IMR-90 (cell line): ENCODE data around the gene DDX41. TPM values are rescaled to one million over a fixed set of nuclear protein-coding genes. Genes with fewer than 3 reads are reported as not detected.

Source experiments
- ATAC-seq: fragments of 200-7000 bp; cut with Tn5 transposase; 2 replicates; pipeline ENCODE4 v1.9.1; 2020; ENCODE audit warnings: low read depth, mild to moderate bottlenecking, moderate library complexity
- BruUV-seq: library from RNA; stranded (reverse); fragments of 400-500 nt; replicated peaks from 2 replicates; lab custom pipeline; 2021; lab: Mats Ljungman, UMichigan
- CTCF ChIA-PET: fragments of 300-600 bp; formaldehyde crosslinking; extraction: SDS; loops from one replicate; lab custom pipeline; 2021; ENCODE audit warnings: antibody characterized with exemption; lab: Yijun Ruan, JAX
- POLR2A ChIA-PET: fragments of 300-600 bp; sonication (Branson Sonifier 250); formaldehyde crosslinking; loops from one replicate; lab custom pipeline; 2022; ENCODE audit warnings: antibody characterized with exemption; ENCODE audit not compliant: unreplicated experiment; lab: Charles Lee
- DNase-seq: peaks from one replicate; pipeline ENCODE4 v3.0.0; 2013
- H2AFZ ChIP-seq: replicated peaks from 2 replicates; pipeline ENCODE3; 2013; ENCODE audit warnings: low read length, mild to moderate bottlenecking; ENCODE audit not compliant: poor library complexity
- H2AK5ac ChIP-seq: 2 replicates; pipeline ENCODE4 v1.6.1; 2013; ENCODE audit warnings: low read depth, low read length, inconsistent platforms
- H2AK9ac ChIP-seq: replicated peaks from 2 replicates; pipeline ENCODE3; 2013; ENCODE audit warnings: mild to moderate bottlenecking, low read depth, low read length, moderate library complexity; ENCODE audit not compliant: poor library complexity
- H2BK120ac ChIP-seq: 2 replicates; pipeline ENCODE4 v1.6.1; 2013; ENCODE audit warnings: low read depth, low read length, inconsistent platforms
- H2BK15ac ChIP-seq: 3 replicates; pipeline ENCODE4 v1.6.1; 2013; ENCODE audit warnings: low read depth, low read length, inconsistent platforms
- H2BK20ac ChIP-seq: 2 replicates; pipeline ENCODE4 v1.6.1; 2013; ENCODE audit warnings: low read depth, mild to moderate bottlenecking, inconsistent platforms, low read length, moderate library complexity
- H2BK5ac ChIP-seq: 2 replicates; pipeline ENCODE4 v1.6.1; 2013; ENCODE audit warnings: mild to moderate bottlenecking, low read depth, low read length, inconsistent platforms; ENCODE audit not compliant: poor library complexity, severe bottlenecking
- H3K14ac ChIP-seq: replicated peaks from 2 replicates; pipeline ENCODE4 v1.6.1; 2013; ENCODE audit warnings: low read depth, low read length, inconsistent platforms
- H3K18ac ChIP-seq: 2 replicates; pipeline ENCODE4 v1.6.1; 2013; ENCODE audit warnings: low read depth, low read length, control low read depth
- H3K23ac ChIP-seq: 2 replicates; pipeline ENCODE4 v1.6.1; 2013; ENCODE audit warnings: low read depth, low read length, inconsistent platforms
- H3K27ac ChIP-seq: 2 replicates; pipeline ENCODE4 v1.5.1; 2013; ENCODE audit warnings: mild to moderate bottlenecking, control low read depth, low read length; ENCODE audit not compliant: insufficient read depth
- H3K27me3 ChIP-seq: 2 replicates; pipeline ENCODE4 v1.6.1; 2013; ENCODE audit warnings: low read length; ENCODE audit not compliant: control insufficient read depth, insufficient read depth
- H3K36me3 ChIP-seq: 2 replicates; pipeline ENCODE4 v1.6.1; 2013; ENCODE audit warnings: low read length, mixed read lengths; ENCODE audit not compliant: control insufficient read depth, insufficient read depth
- H3K4ac ChIP-seq: 2 replicates; pipeline ENCODE4 v1.6.1; 2013; ENCODE audit warnings: low read depth, low read length, inconsistent platforms
- H3K4me1 ChIP-seq: 2 replicates; pipeline ENCODE4 v1.6.1; 2013; ENCODE audit warnings: low read length, mixed read lengths; ENCODE audit not compliant: control insufficient read depth, insufficient read depth
- H3K4me2 ChIP-seq: 2 replicates; pipeline ENCODE4 v1.6.1; 2013; ENCODE audit warnings: low read depth, mild to moderate bottlenecking, control low read depth, low read length, moderate library complexity
- H3K4me3 ChIP-seq: 2 replicates; pipeline ENCODE4 v1.5.1; 2013; ENCODE audit warnings: low read depth, mild to moderate bottlenecking, control low read depth, low read length, moderate library complexity; ENCODE audit not compliant: insufficient read depth
- H3K56ac ChIP-seq: 2 replicates; pipeline ENCODE4 v1.6.1; 2013; ENCODE audit warnings: low read length, inconsistent platforms; ENCODE audit not compliant: insufficient read depth; ENCODE audit errors: extremely low read depth
- H3K79me1 ChIP-seq, 2 experiments: 2 replicates each; pipeline ENCODE4 v1.6.1; 2013; ENCODE audit warnings: low read length in 2 of 2, inconsistent platforms in 1 of 2, low read depth in 1 of 2
- H3K9ac ChIP-seq: 2 replicates; pipeline ENCODE4 v1.6.1; 2013; ENCODE audit warnings: low read depth, low read length, control low read depth
- H3K9me1 ChIP-seq: 2 replicates; pipeline ENCODE4 v1.6.1; 2013; ENCODE audit warnings: low read length, inconsistent platforms; ENCODE audit not compliant: insufficient read depth
- H3K9me3 ChIP-seq: 2 replicates; pipeline ENCODE4 v1.6.1; 2013; ENCODE audit warnings: low read length; ENCODE audit not compliant: control insufficient read depth, insufficient read depth
- H4K20me1 ChIP-seq: 2 replicates; pipeline ENCODE4 v1.6.1; 2013; ENCODE audit warnings: low read length, inconsistent platforms; ENCODE audit not compliant: insufficient read depth
- H4K5ac ChIP-seq: 2 replicates; pipeline ENCODE4 v1.6.1; 2013; ENCODE audit warnings: mild to moderate bottlenecking, low read depth, low read length, control low read depth
- H4K8ac ChIP-seq, 2 experiments: 2 replicates each; pipeline ENCODE4 v1.6.1; 2013; ENCODE audit warnings: low read depth in 2 of 2, low read length in 2 of 2, control low read depth in 1 of 2, inconsistent platforms in 1 of 2
- H4K91ac ChIP-seq: 2 replicates; pipeline ENCODE4 v1.6.1; 2013; ENCODE audit warnings: low read depth, low read length, inconsistent platforms; ENCODE audit not compliant: insufficient read depth
- ELK1 ChIP-seq: fragments of 150-350 bp; IDR thresholded peaks from 2 replicates; pipeline ENCODE4 v1.6.1; 2016; ENCODE audit warnings: low read depth, mild to moderate bottlenecking, low read length, moderate library complexity, borderline replicate concordance
- FOS ChIP-seq: fragments of 150-350 bp; IDR thresholded peaks from 2 replicates; pipeline ENCODE4 v1.6.1; 2016; ENCODE audit warnings: low read depth, low read length
- RFX5 ChIP-seq: IDR thresholded peaks from 2 replicates; pipeline ENCODE4 v1.8.0; 2012; ENCODE audit warnings: low read depth, mild to moderate bottlenecking, low read length, moderate library complexity
- USF2 ChIP-seq: fragments of 150-350 bp; IDR thresholded peaks from 2 replicates; pipeline ENCODE4 v1.6.1; 2017; ENCODE audit warnings: mild to moderate bottlenecking, antibody characterized with exemption, low read length, low read depth
- WGBS, 2 experiments: methylation state at CpG; one replicate each; pipeline versions ENCODE4 v1.1.5 to v1.1.7; 2013; ENCODE audit warnings: missing lambda C conversion rate in 2 of 2; ENCODE audit not compliant: insufficient read length in 1 of 2; ENCODE audit errors: extremely low coverage in 2 of 2; 5-methylcytosine and 5-hydroxymethylcytosine counted together
- dilution Hi-C: fragments of 300-500 bp; cut with HindIII; formaldehyde crosslinking; loops from one replicate; pipeline ENCODE4 v1.14.3; 2018; ENCODE audit warnings: low sequenced_read_pairs; ENCODE audit not compliant: unreplicated experiment
- in situ Hi-C: fragments of 300-500 bp; cut with MboI; formaldehyde crosslinking; loops from 3 replicates; pipeline ENCODE4 v1.14.3; 2019; ENCODE audit warnings: low sequenced_read_pairs, inconsistent platforms, mixed read lengths
- intact Hi-C: fragments of 100-400 bp; cut with micrococcal nuclease; formaldehyde crosslinking; loops from 2 replicates; pipeline ENCODE4 v1.10.0; 2022
- polyA plus RNA-seq, 3 experiments: library from polyadenylated mRNA; depleted of rRNA; stranded (reverse); fragments of >200 nt; gene quantifications; 2 replicates each; pipeline ENCODE4 v1.2.3, GENCODE V29; 2012; ENCODE audit warnings: low replicate concordance in 1 of 3
- total RNA-seq: library from RNA; depleted of rRNA; stranded (reverse); fragments of >200 nt; gene quantifications from 2 replicates; pipeline ENCODE4 v1.2.3, GENCODE V29; 2012

DDX41 gene
- total and polyA plus RNA-seq, 2 of the 4 experiments (the other 2 are of a cell fraction), result 130 to 170 TPM

- no peak overlapping the region for H3K14ac ChIP-seq
- BruUV-seq, result no TSS peak
- H2AK9ac ChIP-seq, result no peak overlapping the region
- peaks cover 9% of the 10 kb centered on the region; the same call in 1 of the 2 replicates for H3K9me1 ChIP-seq
- H2BK120ac ChIP-seq, result no peak overlapping the region
- POLR2A ChIA-PET, result no interaction called here
- no peak overlapping the region for H3K23ac ChIP-seq
- TF ChIP-seq FOS (no peak), ELK1 (no peak), USF2 (no peak), RFX5 (no peak)
- no peak overlapping the region for H4K91ac ChIP-seq
- H2BK20ac ChIP-seq, result no peak overlapping the region
- no peak overlapping the region for H3K27ac ChIP-seq
- no peak overlapping the region for H3K9ac ChIP-seq
- H2AFZ ChIP-seq, result no peak overlapping the region
- no peaks in the 10 kb centered on the region for H3K9me3 ChIP-seq
- peaks cover 84% of the 10 kb centered on the region for H3K36me3 ChIP-seq
- peaks cover 51 to 79% of the 10 kb centered on the region in 2 experiments for H3K79me1 ChIP-seq
- peaks cover 2% of the 10 kb centered on the region; the same call in 1 of the 2 replicates for H3K4me1 ChIP-seq
- ATAC-seq (no peak), DNase-seq (no peak)
- H3K4ac ChIP-seq, result no peak overlapping the region
- no peak overlapping the region for H3K4me2 ChIP-seq
- intact Hi-C loops, result no loop called here
- H3K56ac ChIP-seq, result no peak overlapping the region
- CTCF ChIA-PET, result no interaction called here
- no peak overlapping the region for H3K18ac ChIP-seq
- WGBS, 2 experiments, result 88% methylated on average over 1 of the region's 27 CpGs; no CpG with 5 or more reads in 1 of the 2 experiments
- H4K5ac ChIP-seq, result no peak overlapping the region
- H2AK5ac ChIP-seq, result no peak overlapping the region
- dilution Hi-C loops, result no loop called here
- no peaks in the 10 kb centered on the region for H3K27me3 ChIP-seq
- no peak overlapping the region for H4K8ac ChIP-seq
- H2BK15ac ChIP-seq, result no peak overlapping the region
- in situ Hi-C loops, result no loop called here
- peaks cover 16% of the 10 kb centered on the region for H4K20me1 ChIP-seq
- H3K4me3 ChIP-seq, result no peak overlapping the region
- no peak overlapping the region for H2BK5ac ChIP-seq
Measured at GRCh38 chr5:177531209-177531940, 14.6 kb upstream of the DDX41 start.
